GM19193 (cell line): ENCODE data around the gene IL33.

Experiments used
- POLR2A ChIP-seq: IDR thresholded peaks from 4 replicates; pipeline ENCODE4 v1.6.1; 2011; ENCODE audit not compliant: insufficient read depth, insufficient read length; ENCODE audit errors: extremely low read depth

IL33 gene

DNA sequence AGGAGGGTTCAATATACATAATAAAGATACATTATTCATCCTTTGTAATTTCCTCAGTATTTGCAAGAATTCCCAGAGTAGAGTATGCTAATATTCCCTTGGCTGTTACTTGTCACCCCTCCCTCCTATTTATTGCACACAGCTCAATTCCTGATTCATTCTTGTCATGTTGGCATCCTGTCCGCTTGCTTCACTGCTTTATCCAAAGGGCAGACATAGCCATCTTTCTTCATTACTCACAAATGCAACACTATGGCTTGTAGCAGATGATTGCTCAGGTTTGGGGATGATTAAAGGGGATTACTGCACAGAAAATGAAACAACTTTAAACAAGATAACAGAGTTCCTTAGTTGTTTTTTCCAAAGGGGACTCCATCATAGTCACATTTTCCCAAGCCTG, 1.2 kb upstream of the IL33 start:
- no peak for TF ChIP-seq POLR2A

DNA sequence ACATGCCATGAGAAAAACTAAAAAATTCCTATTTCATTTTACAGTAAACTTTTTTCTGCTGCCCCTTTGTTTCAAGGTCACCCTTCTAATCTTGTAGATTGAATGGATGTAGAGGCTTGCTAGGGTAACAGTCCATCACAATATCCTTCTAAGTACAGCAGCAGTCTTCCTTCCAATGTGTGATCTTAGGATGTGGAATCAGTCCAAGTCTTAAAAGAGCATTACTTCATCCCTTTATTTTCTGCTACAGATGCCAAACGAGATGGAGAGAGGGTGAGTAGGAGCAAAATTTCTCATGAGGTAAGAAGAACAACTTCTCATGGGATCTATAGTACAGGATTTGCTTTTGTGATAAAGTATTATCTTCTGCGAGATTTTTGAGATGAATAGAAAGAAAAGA, 704 bp upstream of the IL33 start:
- no peak for TF ChIP-seq POLR2A

DNA sequence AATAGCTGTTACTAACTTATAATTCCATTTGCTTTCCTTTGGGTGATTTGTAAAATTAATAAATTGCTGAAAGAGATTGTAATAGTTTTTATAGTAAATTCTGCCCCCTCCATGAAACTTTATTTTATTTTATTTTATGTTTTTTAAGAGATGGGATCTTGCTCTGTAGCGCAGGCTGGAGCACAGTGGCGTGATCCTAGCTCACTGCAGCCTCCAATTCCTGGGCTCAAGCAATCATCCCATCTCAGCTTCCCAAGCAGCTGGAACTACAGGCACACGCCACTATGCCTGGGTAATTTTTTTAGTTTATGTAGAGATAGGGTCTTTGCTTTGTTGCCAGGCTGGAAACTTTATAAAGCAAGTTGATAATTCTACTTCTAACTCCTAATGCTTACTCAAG, 395 bp downstream of the IL33 start:
- TF ChIP-seq POLR2A, result no peak

DNA sequence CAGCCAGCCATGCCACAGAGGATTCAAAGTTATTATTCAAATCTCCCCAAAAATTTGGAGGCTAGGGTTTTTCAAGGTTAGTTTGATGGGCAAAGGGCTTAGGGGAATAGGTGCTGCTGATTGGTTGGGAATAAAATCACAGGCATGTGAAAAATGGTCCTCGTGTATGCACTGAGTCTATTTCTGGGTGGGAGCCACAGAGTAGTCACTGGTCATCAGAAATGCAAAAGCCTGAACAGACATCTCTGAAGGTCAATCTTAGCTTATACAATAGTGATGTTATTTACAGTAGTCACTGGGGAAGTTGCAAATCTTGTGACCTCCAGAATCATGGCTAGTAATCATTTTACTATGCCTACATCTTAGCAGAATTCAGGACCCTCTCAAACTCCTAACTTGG, 1.3 kb downstream of the IL33 start:
- TF ChIP-seq POLR2A, result no peak

DNA sequence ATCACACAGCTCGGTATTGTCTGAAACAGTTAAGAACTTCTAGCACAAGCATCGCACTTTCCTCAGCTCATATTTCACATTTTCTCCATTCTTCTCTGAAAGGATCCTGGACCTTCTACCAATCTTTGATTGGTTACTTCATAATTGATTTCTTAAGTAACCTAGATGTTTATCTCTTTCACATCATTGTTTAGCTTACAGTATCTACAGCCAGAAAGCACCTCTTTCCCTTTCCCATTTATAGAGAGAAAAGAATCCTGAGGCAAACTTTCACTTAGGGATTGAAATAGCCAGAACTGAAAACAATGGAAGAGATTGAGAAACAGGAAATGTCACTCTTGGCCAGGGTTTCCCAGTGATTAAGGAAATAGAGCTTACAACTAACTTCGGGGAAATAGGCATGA, 2.5 kb downstream of the IL33 start:
- TF ChIP-seq POLR2A, result no peak

DNA sequence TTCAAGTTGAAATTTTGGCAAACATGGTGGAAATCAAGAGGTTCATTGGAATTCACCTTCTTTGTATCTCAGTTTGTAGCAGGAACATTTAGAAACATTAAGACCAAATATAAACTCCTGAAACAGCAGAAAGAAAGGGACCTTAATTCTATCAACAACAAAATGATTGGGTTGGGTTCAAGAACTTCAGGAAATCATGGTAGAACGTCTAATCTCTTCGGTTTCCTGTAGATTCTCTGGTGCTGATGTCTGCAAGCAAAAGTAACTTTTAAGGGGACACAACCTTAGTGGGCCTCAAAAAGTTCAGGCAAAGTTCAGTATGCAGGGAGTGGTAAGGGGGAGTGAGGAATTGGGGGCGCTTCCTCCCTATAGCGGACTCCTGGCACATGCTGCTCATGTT, 3.4 kb downstream of the IL33 start:
- no peak for TF ChIP-seq POLR2A

DNA sequence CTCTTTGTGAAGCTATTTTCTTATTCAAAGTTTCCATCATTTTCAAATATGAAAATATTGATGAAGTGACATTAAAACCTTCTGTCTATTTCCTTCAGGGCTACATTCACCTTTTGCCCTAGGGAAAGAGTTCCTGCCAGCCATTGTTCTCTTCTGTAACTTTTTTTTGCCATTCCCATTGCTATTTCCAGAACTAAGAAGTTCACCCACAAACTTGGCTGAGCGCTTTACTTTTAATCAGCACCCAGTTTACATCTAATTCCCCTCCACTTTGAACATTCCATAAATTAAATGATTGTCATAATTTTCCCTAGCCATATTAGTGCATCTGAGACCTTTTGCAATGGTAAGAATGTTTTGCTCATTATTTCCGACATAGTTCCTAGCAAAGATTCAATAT, 4.4 kb downstream of the IL33 start:
- TF ChIP-seq POLR2A, result no peak

DNA sequence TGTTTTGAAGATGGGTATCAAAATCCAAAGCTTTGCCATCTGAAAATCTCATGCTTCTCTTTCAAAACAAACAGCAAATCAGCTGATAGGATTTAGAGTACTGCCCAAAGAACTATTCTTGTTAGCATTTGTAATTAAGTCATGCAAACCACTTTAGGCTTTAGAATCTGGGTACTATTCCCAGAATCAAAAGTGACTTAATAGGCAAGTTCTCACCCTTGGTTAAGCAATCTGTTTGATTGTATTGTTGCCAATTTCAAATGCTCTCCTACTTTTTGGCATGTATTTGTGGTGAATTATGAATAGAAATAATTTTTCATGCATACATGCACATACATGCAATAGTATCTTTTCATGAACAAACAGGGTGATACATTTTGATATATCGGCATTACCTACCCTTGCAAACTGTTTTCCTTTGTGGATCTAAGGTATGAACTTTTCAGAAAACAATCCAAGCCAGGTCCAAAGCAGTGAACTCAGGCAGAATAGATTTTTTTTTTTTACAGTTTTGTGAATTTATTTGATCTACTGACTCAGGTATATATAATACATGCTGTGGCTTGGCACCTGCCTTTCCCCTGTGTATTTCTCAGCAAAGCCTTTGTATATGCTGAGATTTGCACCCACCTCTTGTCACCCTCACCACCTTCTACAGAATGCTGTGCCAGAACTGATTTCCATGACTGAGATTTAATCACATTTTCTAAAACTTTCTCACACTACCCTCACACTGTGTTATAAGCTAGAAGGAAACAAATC, 9.0 kb downstream of the IL33 start:
- no peak for TF ChIP-seq POLR2A

DNA sequence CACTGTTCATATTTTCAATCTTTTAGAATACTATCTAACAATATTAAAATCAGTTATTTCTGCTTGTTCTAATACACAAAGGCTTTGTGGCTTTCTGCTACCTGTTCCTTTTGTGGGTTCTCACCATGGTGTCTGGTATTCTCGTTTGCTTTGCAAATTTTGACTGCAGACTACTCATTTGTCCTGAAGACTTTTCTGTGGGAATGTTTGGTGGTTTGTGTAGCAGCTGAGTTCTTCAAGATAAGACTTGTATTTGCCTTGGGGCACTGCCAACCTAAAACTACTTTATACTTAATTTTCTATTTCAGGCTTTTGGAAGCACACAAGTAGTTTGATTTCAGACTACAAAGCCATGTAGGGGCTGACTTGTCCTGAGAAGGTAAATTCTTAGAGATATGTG, 11.1 kb downstream of the IL33 start:
- TF ChIP-seq POLR2A, result no peak

DNA sequence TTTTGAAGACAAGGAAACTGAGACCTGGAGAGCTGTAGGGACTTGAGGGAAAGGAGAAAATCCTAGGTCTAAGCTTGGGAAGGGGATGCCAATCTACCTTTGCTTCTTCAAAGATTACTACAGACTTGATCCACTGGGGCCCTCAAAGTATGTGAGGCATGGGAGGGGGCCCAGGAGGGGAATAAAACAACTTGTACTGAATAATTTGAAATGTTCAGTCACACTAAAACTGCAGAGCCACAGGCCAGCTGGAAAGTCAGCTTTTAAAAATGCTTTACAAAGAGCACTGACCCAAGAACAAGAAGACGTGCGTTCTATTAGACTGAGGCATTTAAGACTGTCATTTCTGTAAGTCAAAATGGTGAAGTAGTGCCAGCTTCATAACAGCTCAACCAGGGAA, 13.6 kb downstream of the IL33 start:
- TF ChIP-seq POLR2A, result no peak

DNA sequence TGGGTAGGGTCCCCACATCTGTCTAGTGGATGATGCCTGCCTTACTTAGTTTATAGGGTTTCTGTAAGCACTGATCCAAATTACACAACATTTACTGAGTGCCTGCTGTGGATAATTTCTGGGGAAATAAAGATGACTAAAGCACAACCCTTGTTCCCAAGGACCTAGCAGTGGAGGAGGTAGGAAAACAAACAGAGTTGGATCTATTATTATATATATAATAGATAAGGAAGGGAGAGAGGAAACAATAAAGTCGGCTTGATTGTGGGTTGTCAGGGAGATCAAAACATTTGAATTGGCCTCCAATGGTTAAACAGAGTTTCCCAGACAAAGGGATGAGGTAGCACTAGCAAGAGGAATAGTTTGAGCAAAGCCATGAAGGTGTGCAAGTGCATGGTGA, 14.0 kb downstream of the IL33 start:
- TF ChIP-seq POLR2A, result no peak

DNA sequence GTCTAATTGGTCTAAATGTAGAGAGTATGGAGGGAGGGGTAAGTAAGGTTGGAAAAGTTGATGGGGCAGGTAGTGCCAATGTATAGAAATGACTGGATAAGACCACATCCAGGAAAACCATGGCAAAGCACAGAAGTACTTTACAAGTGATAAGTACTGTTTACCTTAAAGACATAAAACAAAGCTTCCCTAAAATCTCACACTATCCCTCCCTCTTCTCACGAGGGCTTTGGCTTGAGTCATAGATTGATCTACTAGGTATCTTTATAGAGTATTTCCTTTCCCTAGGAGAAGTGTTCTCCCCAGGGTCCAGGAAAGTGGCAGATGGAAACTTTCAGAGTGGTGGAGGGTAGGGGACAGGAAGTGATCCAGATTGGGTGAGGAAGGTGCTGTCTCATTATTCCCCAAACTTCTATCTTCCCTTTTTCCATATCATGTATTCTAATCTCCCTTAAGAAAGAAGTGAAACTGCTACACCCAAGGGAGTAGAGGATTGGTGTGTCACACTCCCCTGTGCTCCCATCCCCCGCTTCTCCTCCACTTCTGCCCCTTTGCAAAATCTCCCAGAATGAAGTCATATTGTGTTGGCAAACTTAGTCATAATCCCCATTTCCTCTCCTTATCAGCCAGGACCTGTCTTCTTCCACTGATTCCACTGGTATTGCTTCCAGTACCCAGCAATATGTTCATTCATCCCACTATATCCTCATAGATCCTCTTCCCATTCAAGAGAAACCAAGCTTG, 14.6 kb downstream of the IL33 start:
- no peak for TF ChIP-seq POLR2A

DNA sequence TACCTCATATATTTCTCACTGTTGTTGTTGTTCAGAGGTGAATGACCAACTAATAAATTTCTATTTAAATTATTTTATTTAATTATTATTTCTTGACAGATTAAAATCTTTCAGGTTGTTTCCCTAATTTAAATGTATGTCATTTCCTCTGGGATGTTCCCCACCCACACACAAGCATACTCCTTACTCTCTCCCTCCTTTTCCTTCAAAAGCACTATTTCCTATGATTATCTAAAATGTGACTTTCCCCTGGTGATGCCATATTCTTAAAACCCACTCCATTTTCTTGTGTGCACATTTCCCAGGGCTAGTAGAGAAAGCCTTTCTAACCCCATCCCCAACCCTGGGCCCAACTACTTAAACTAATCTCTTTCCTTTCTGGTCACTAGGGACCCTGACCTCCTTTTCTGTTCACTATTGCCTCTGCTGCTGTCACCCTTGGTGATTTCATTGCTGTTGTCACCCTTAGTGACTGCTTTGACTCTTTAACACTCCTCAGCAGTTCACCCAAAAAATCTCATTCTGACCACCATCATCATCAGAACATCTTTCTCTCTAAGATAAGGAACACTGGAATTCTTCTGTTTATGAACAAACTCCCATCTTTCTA, 16.8 kb downstream of the IL33 start:
- TF ChIP-seq POLR2A, result no peak

DNA sequence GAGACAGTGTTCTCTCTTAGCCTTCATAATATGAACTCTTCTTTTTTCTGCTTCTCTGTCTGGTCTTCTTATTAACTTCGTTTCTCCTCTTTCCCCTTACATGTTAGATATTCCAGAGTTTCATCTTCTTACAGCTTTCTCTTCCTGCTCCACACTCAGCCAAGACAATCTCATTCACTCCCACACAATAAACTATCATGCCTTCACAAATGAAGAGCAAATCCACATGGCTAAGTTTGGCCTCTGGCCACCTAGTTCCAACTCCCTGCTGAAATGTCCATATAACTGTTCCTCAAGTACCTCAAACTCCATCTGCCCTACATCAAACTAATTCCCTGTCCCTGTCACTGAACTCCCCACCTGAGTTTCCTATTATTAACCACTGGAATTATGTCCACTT, 18.4 kb downstream of the IL33 start:
- no peak for TF ChIP-seq POLR2A

DNA sequence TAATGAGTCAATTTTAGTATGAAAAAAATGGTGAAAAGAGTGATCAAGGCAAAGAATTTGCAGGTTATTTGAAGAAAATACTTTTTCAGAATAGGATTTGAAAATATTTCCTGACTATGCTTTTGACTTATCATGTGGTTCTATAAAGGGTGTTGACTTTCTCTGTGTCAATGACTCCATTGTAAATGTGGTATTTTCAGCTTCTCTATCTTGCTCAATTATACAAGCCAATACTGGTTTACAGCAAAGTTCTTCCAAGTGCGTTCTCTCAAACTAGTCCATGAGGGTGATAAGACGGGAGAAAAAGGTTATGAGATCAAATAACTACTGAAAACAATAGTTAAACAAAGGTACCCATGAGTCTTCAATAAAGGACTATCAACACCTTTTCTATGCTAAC, 21.7 kb downstream of the IL33 start:
- no peak for TF ChIP-seq POLR2A

DNA sequence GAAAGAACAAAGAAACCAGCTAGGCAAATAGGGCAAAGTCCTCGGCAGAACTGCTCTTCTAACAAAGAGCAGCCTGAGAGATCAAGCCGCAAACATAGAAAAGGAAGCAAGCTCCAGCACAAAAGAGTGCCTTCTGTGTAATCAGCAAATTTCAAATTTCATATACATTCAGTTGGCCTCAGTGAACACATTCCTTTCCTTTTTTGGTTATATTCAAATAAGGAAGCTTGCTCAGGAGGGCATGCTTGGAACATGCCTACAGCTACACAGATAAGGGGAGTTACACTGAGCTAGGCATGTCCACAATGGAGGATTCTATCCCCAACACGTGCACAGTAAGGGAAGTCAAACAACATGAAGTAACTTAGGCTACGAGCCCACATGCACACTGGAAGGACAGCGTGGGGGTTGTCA, 23.4 kb downstream of the IL33 start:
- no peak for TF ChIP-seq POLR2A
